H1 (cell line): Measurements from ENCODE around the gene ORMDL3. TPM values are rescaled to one million over a fixed set of nuclear protein-coding genes. Genes with fewer than 3 reads are reported as not detected.

Experiments used
- CHD7 ChIP-seq: fragments of 300-600 bp; sonication (generic); IDR thresholded peaks from 2 replicates; pipeline ENCODE4 v1.7.1; 2012; ENCODE audit warnings: low read length, moderate library complexity, mild to moderate bottlenecking, inconsistent platforms; ENCODE audit not compliant: insufficient replicate concordance
- SIRT6 ChIP-seq: IDR thresholded peaks from one replicate; pipeline ENCODE4 v1.7.1; 2012; ENCODE audit warnings: low read length, inconsistent platforms
- SIX5 ChIP-seq: IDR thresholded peaks from 2 replicates; pipeline ENCODE4 v1.6.1; 2011; ENCODE audit warnings: mild to moderate bottlenecking, low read depth, low read length
- polyA plus RNA-seq, 7 experiments: library from polyadenylated mRNA; depleted of rRNA in 3 of 7; stranded (reverse) in 5 of 7; unstranded in 2 of 7; fragments of >200 nt in 5 of 7; fragments of 200-250 nt in 2 of 7; gene quantifications; 1 replicate in 5 of 7; 2 replicates in 1 of 7; 4 replicates in 1 of 7; pipeline versions ENCODE4 v1.2.1 to v1.2.3, GENCODE V29; 2011 to 2013; ENCODE audit warnings: missing spikeins in 2 of 7, mixed read lengths in 2 of 7
- total RNA-seq: library from RNA; stranded (reverse); fragmentation: NEBNext Ultra II Directional; extraction: Animal tissue kit (Norgen Biotek cat#: 25700); gene quantifications from 2 replicates; pipeline ENCODE4 v1.2.1, GENCODE V29; 2021

Gene ORMDL3
- total and polyA plus RNA-seq, 2 of the 8 experiments (the other 6 are each of a cell fraction or from before 2014, with no cell fraction given): 50.4 to 108 TPM

GRCh38 chr17:39915559-39915958, 11.8 kb downstream of the ORMDL3 start (continued):
- TF ChIP-seq SIX5 (no peak), CHD7 (no peak), SIRT6 (no peak)
